Keratinocyte (primary cell): Measurements from ENCODE around the gene GRP. TPM values are rescaled to one million over a fixed set of nuclear protein-coding genes. Genes with fewer than 3 reads are reported as not detected.
"Not testable (repeated sequence)": the region's sequence is repeated elsewhere in the genome, so short reads cannot be mapped to it uniquely, and the experiment has no call there.

Experiments
- DNase-seq: peaks from one replicate; pipeline ENCODE4 v3.0.0-alpha.2; 2011; ENCODE audit warnings: low read depth, missing footprints, low spot score
- FAIRE-seq: peaks from 2 replicates; lab custom pipeline; 2011; peaks lifted over from hg19 to GRCh38; lab: Jason Lieb, UNC
- H2AFZ ChIP-seq: 2 replicates; pipeline ENCODE4 v1.6.0; 2012; ENCODE audit warnings: low read length, control low read depth, inconsistent platforms; ENCODE audit not compliant: control insufficient read depth
- H3K27ac ChIP-seq: 2 replicates; pipeline ENCODE4 v1.5.1; 2011; ENCODE audit warnings: low read length; ENCODE audit not compliant: control insufficient read depth, insufficient read depth
- H3K27me3 ChIP-seq: 3 replicates; pipeline ENCODE4 v1.6.0; 2011; ENCODE audit warnings: low read length; ENCODE audit not compliant: control insufficient read depth, insufficient read depth; ENCODE audit errors: extremely low read depth
- H3K36me3 ChIP-seq, 2 experiments: 2 replicates in 1 of 2; 3 replicates in 1 of 2; pipeline ENCODE4 v1.5.1; 2011; ENCODE audit warnings: low read length in 2 of 2, mild to moderate bottlenecking in 1 of 2; ENCODE audit not compliant: control insufficient read depth in 2 of 2, insufficient read depth in 2 of 2; ENCODE audit errors: extremely low read depth in 1 of 2
- H3K4me1 ChIP-seq: 3 replicates; pipeline ENCODE4 v1.5.1; 2011; ENCODE audit warnings: low read length; ENCODE audit not compliant: control insufficient read depth, insufficient read depth; ENCODE audit errors: extremely low read depth
- H3K4me2 ChIP-seq: 3 replicates; pipeline ENCODE4 v1.6.0; 2011; ENCODE audit warnings: low read depth, low read length; ENCODE audit not compliant: control insufficient read depth, insufficient read depth; ENCODE audit errors: extremely low read depth
- H3K4me3 ChIP-seq, 3 experiments: fragments of 200-600 bp in 1 of 3; sonication (generic) in 1 of 3; 2 replicates in 2 of 3; 3 replicates in 1 of 3; pipeline ENCODE4 v1.5.1; 2011 to 2016; ENCODE audit warnings: low read length in 3 of 3, mild to moderate bottlenecking in 3 of 3, control low read depth in 2 of 3, inconsistent platforms in 1 of 3, low read depth in 1 of 3, mixed read lengths in 1 of 3, mixed run types in 1 of 3, moderate library complexity in 1 of 3; ENCODE audit not compliant: control insufficient read depth in 2 of 3, insufficient read depth in 2 of 3; ENCODE audit errors: extremely low read depth in 1 of 3
- H3K79me2 ChIP-seq: 2 replicates; pipeline ENCODE4 v1.6.0; 2012; ENCODE audit warnings: low read length; ENCODE audit not compliant: control insufficient read depth, insufficient read depth
- H3K9ac ChIP-seq: 3 replicates; pipeline ENCODE4 v1.6.0; 2011; ENCODE audit warnings: low read length; ENCODE audit not compliant: control insufficient read depth, insufficient read depth; ENCODE audit errors: extremely low read depth
- H3K9me1 ChIP-seq: 3 replicates; pipeline ENCODE4 v1.6.0; 2011; ENCODE audit warnings: low read length; ENCODE audit not compliant: control insufficient read depth, insufficient read depth; ENCODE audit errors: extremely low read depth
- H3K9me3 ChIP-seq: 2 replicates; pipeline ENCODE4 v1.5.1; 2012; ENCODE audit warnings: low read depth, low read length; ENCODE audit not compliant: control insufficient read depth
- H4K20me1 ChIP-seq: 3 replicates; pipeline ENCODE4 v1.6.0; 2011; ENCODE audit warnings: low read length; ENCODE audit not compliant: control insufficient read depth, insufficient read depth; ENCODE audit errors: extremely low read depth
- CTCF ChIP-seq, 3 experiments: IDR thresholded peaks in 1 of 3; conservative IDR thresholded peaks in 1 of 3; optimal IDR thresholded peaks in 1 of 3; 2 replicates in 2 of 3; 3 replicates in 1 of 3; pipeline versions ENCODE3 to v1.5.1; 2011; ENCODE audit warnings: low read length in 3 of 3, mild to moderate bottlenecking in 3 of 3, moderate library complexity in 2 of 3, control low read depth in 1 of 3, inconsistent platforms in 1 of 3; ENCODE audit not compliant: insufficient read depth in 2 of 3; ENCODE audit errors: extremely low read depth in 1 of 3
- EZH2 ChIP-seq: IDR thresholded peaks from one replicate; pipeline ENCODE4 v1.6.1; 2012; ENCODE audit warnings: inconsistent platforms, mild to moderate bottlenecking, low read length, moderate library complexity
- dilution Hi-C: fragments of 300-500 bp; cut with MboI; formaldehyde crosslinking; loops from one replicate; pipeline ENCODE4 v1.7.0; 2020; ENCODE audit warnings: low sequenced_read_pairs; ENCODE audit not compliant: extremely low pct_ligation_motif_present
- polyA plus RNA-seq, 5 experiments: library from polyadenylated mRNA; depleted of rRNA in 3 of 5; stranded (reverse) in 3 of 5; stranded (forward) in 1 of 5; unstranded in 1 of 5; fragments of >200 nt; gene quantifications; 1 replicate in 1 of 5; 2 replicates in 3 of 5; 3 replicates in 1 of 5; pipeline versions ENCODE4 v1.2.1 to v1.2.3, GENCODE V29; 2011 to 2012; ENCODE audit warnings: missing spikeins in 2 of 5, low read depth in 1 of 5, low replicate concordance in 1 of 5

The GRP gene
- polyA plus RNA-seq, 1 donor (not counting 4 experiments of a cell fraction or from before 2014, with no cell fraction given) = not detected

- no peak overlapping the region for H3K9ac ChIP-seq
- H3K27me3 ChIP-seq = peaks cover 7% of the 10 kb centered on the region
- H4K20me1 ChIP-seq = no peaks in the 10 kb centered on the region
- DNase-seq (no peak), FAIRE-seq (no peak)
- TF ChIP-seq CTCF (optimal IDR thresholded peaks at IDR 0.05 in 1 of 3, IDR thresholded peaks at IDR 0.05 in 1 of 3, conservative IDR thresholded peaks at IDR 0.05 in 1 of 3; ENCODE audit: extremely low read depth in 1 of 3, insufficient read depth in 2 of 3, low read length in 3 of 3) (no peak), EZH2 (no peak)
- H3K27ac ChIP-seq = no peak overlapping the region
- no peak overlapping the region for H3K4me3 ChIP-seq
- H3K9me3 ChIP-seq = no peaks in the 10 kb centered on the region
- no peaks in the 10 kb centered on the region for H3K79me2 ChIP-seq
- no peaks in the 10 kb centered on the region for H3K36me3 ChIP-seq
- dilution Hi-C loops = no loop called here
- no peak overlapping the region for H2AFZ ChIP-seq
- no peaks in the 10 kb centered on the region for H3K4me1 ChIP-seq
- H3K4me2 ChIP-seq = no peak overlapping the region
- H3K9me1 ChIP-seq = no peaks in the 10 kb centered on the region
These were observed 26.8 kb downstream of the GRP start for GRCh38 chr18:59246796-59247195.

- peaks cover 10% of the 10 kb centered on the region for H3K27me3 ChIP-seq
- H3K79me2 ChIP-seq = no peaks in the 10 kb centered on the region
- no peak overlapping the region for H3K4me3 ChIP-seq
- H3K36me3 ChIP-seq = no peaks in the 10 kb centered on the region
- no peak overlapping the region for H3K27ac ChIP-seq
- no peak overlapping the region for H2AFZ ChIP-seq
- no peak for TF ChIP-seq EZH2
- TF ChIP-seq CTCF (optimal IDR thresholded peaks at IDR 0.05 in 1 of 3, IDR thresholded peaks at IDR 0.05 in 1 of 3, conservative IDR thresholded peaks at IDR 0.05 in 1 of 3; ENCODE audit: extremely low read depth in 1 of 3, insufficient read depth in 2 of 3, low read length in 3 of 3) = peak; percentile 67 to 84 (median 84)
- peak; percentile 95 for FAIRE-seq
- no peaks in the 10 kb centered on the region for H4K20me1 ChIP-seq
- DNase-seq = peak; percentile 21
- no peak overlapping the region for H3K9ac ChIP-seq
- dilution Hi-C loops = no loop called here
- H3K9me1 ChIP-seq = no peaks in the 10 kb centered on the region
- no peak overlapping the region for H3K4me2 ChIP-seq
- no peaks in the 10 kb centered on the region for H3K9me3 ChIP-seq
- H3K4me1 ChIP-seq = no peaks in the 10 kb centered on the region
These were observed 29.3 kb downstream of the GRP start for GRCh38 chr18:59249199-59249774.

- H3K27ac ChIP-seq, H3K4me1 ChIP-seq, H3K27me3 ChIP-seq, H3K9me1 ChIP-seq, H3K36me3 ChIP-seq, H4K20me1 ChIP-seq, H3K9me3 ChIP-seq, FAIRE-seq, H3K4me2 ChIP-seq, H3K79me2 ChIP-seq, H3K9ac ChIP-seq, dilution Hi-C loops, H3K4me3 ChIP-seq, H2AFZ ChIP-seq, DNase-seq: not testable (repeated sequence)
These were observed 35.5 kb downstream of the GRP start for GRCh38 chr18:59255491-59255890.

- H3K4me3 ChIP-seq, H3K9me3 ChIP-seq, H4K20me1 ChIP-seq, dilution Hi-C loops, H2AFZ ChIP-seq, H3K79me2 ChIP-seq, H3K4me2 ChIP-seq, FAIRE-seq, H3K36me3 ChIP-seq, H3K9me1 ChIP-seq, H3K9ac ChIP-seq, DNase-seq, H3K27ac ChIP-seq: not testable (repeated sequence)
- H3K27me3 ChIP-seq = peaks cover 43% of the 10 kb centered on the region
- peaks cover 10% of the 10 kb centered on the region for H3K4me1 ChIP-seq
These were observed 41.9 kb downstream of the GRP start for GRCh38 chr18:59261842-59262241.
